Trophoblast cell (in vitro differentiated cells and primary cell): ENCODE measurements around the gene MED12L.

Experiments used
- DNase-seq, 2 donors: peaks; one replicate each; pipeline ENCODE4 v3.0.0-alpha.2; 2016
- H2AFZ ChIP-seq: 2 replicates; pipeline ENCODE4 v1.6.1; 2013; ENCODE audit warnings: low read length, moderate library complexity, mild to moderate bottlenecking; ENCODE audit not compliant: insufficient read depth, poor library complexity
- H2AK5ac ChIP-seq: 2 replicates; pipeline ENCODE4 v1.6.1; 2013; ENCODE audit warnings: mild to moderate bottlenecking, low read length
- H2BK120ac ChIP-seq: 2 replicates; pipeline ENCODE4 v1.6.1; 2013; ENCODE audit warnings: low read length, mild to moderate bottlenecking, moderate library complexity; ENCODE audit not compliant: insufficient read depth, poor library complexity
- H2BK12ac ChIP-seq: 2 replicates; pipeline ENCODE4 v1.6.1; 2013; ENCODE audit warnings: mild to moderate bottlenecking, low read length, moderate library complexity
- H2BK5ac ChIP-seq: 2 replicates; pipeline ENCODE4 v1.6.1; 2013; ENCODE audit warnings: low read length, low read depth, moderate library complexity, mild to moderate bottlenecking; ENCODE audit not compliant: poor library complexity
- H3K14ac ChIP-seq: 2 replicates; pipeline ENCODE4 v1.6.1; 2013; ENCODE audit warnings: mild to moderate bottlenecking, low read length
- H3K18ac ChIP-seq: 2 replicates; pipeline ENCODE4 v1.6.1; 2013; ENCODE audit warnings: mild to moderate bottlenecking, low read length
- H3K23ac ChIP-seq: 2 replicates; pipeline ENCODE4 v1.6.1; 2013; ENCODE audit warnings: low read length
- H3K27ac ChIP-seq: 2 replicates; pipeline ENCODE4 v1.5.1; 2013; ENCODE audit warnings: low read depth, mild to moderate bottlenecking, inconsistent platforms, low read length, moderate library complexity
- H3K27me3 ChIP-seq: 2 replicates; pipeline ENCODE4 v1.6.1; 2013; ENCODE audit warnings: inconsistent platforms, mild to moderate bottlenecking, low read length, moderate library complexity; ENCODE audit not compliant: insufficient read depth
- H3K36me3 ChIP-seq, 2 experiments: 1 replicate in 1 of 2; 2 replicates in 1 of 2; pipeline ENCODE4 v1.6.1; 2013; ENCODE audit warnings: low read length in 2 of 2, mild to moderate bottlenecking in 2 of 2, moderate library complexity in 1 of 2; ENCODE audit not compliant: insufficient read depth in 2 of 2, control insufficient read depth in 1 of 2
- H3K4ac ChIP-seq: 2 replicates; pipeline ENCODE4 v1.6.1; 2013; ENCODE audit warnings: low read depth, mild to moderate bottlenecking, low read length, moderate library complexity
- H3K4me1 ChIP-seq, 2 experiments: 1 replicate in 1 of 2; 2 replicates in 1 of 2; pipeline ENCODE4 v1.6.1; 2013; ENCODE audit warnings: low read length in 2 of 2, mild to moderate bottlenecking in 2 of 2, moderate library complexity in 1 of 2; ENCODE audit not compliant: insufficient read depth in 2 of 2, control insufficient read depth in 1 of 2
- H3K4me2 ChIP-seq: 2 replicates; pipeline ENCODE4 v1.6.1; 2013; ENCODE audit warnings: inconsistent platforms, mild to moderate bottlenecking, low read length, moderate library complexity
- H3K4me3 ChIP-seq: 2 replicates; pipeline ENCODE4 v1.5.1; 2013; ENCODE audit warnings: mild to moderate bottlenecking, low read depth, low read length, inconsistent platforms
- H3K79me1 ChIP-seq: one replicate; pipeline ENCODE4 v1.6.1; 2013; ENCODE audit warnings: low read length
- H3K79me2 ChIP-seq: 2 replicates; pipeline ENCODE4 v1.6.1; 2013; ENCODE audit warnings: low read length, mild to moderate bottlenecking; ENCODE audit not compliant: control insufficient read depth, insufficient read depth, poor library complexity
- H3K9ac ChIP-seq: 2 replicates; pipeline ENCODE4 v1.6.1; 2013; ENCODE audit warnings: mild to moderate bottlenecking, low read length
- H3K9me3 ChIP-seq: 2 replicates; pipeline ENCODE4 v1.6.1; 2013; ENCODE audit warnings: low read depth, mild to moderate bottlenecking, control low read depth, inconsistent platforms, low read length; ENCODE audit not compliant: insufficient read depth
- H4K12ac ChIP-seq: 2 replicates; pipeline ENCODE4 v1.6.1; 2013; ENCODE audit warnings: low read depth, mild to moderate bottlenecking, low read length, moderate library complexity
- H4K8ac ChIP-seq: 2 replicates; pipeline ENCODE4 v1.6.1; 2013; ENCODE audit warnings: low read depth, mild to moderate bottlenecking, low read length, moderate library complexity
- H4K91ac ChIP-seq: one replicate; pipeline ENCODE4 v1.6.1; 2013; ENCODE audit warnings: low read depth, mild to moderate bottlenecking, low read length, moderate library complexity
- WGBS: extraction: QIAGEN DNeasy Blood & Tissue Kit; methylation state at CpG from one replicate; pipeline ENCODE4 v1.1.7; 2013; ENCODE audit warnings: missing lambda C conversion rate; ENCODE audit not compliant: insufficient read length, insufficient coverage; ENCODE audit errors: extremely low coverage; 5-methylcytosine and 5-hydroxymethylcytosine counted together

The MED12L gene

GRCh38 chr3:151316267-151316991, 231.0 kb downstream of the MED12L start, which contains the start of gene GPR87:
Gene GPR87 (minus strand): TSS chr3:151316820. CDS start chr3:151300100, 16,720 bp downstream.
- no peaks in the 10 kb centered on the region for H3K36me3 ChIP-seq
- H3K9me3 ChIP-seq = no peaks in the 10 kb centered on the region
- WGBS = no CpG with 5 or more reads among the region's 7 CpGs
- peak within 1 kb of the TSS; percentile 56 for H3K4me2 ChIP-seq
- no peak within 1 kb of the TSS for H2AK5ac ChIP-seq
- H3K79me2 ChIP-seq = no peaks in the 10 kb centered on the region
- H4K12ac ChIP-seq = no peak within 1 kb of the TSS
- H3K14ac ChIP-seq = no peak within 1 kb of the TSS
- no peak within 1 kb of the TSS for H3K4me3 ChIP-seq
- no peak within 1 kb of the TSS for H4K8ac ChIP-seq
- H2BK12ac ChIP-seq = peak within 1 kb of the TSS; percentile 48
- peak; percentile 70 to 84 for DNase-seq
- H3K9ac ChIP-seq = no peak within 1 kb of the TSS
- H3K79me1 ChIP-seq = peaks cover 11% of the 10 kb centered on the region
- H3K23ac ChIP-seq = no peak within 1 kb of the TSS
- no peaks in the 10 kb centered on the region for H3K27me3 ChIP-seq
- H3K4me1 ChIP-seq = peaks cover 6 to 14% of the 10 kb centered on the region in 2 experiments
- peak within 1 kb of the TSS; percentile 96 for H3K27ac ChIP-seq
- H3K4ac ChIP-seq = no peak within 1 kb of the TSS
- no peak within 1 kb of the TSS for H2AFZ ChIP-seq
- H3K18ac ChIP-seq = no peak within 1 kb of the TSS
- peak within 1 kb of the TSS; percentile 81 for H2BK5ac ChIP-seq
- peak within 1 kb of the TSS; percentile 46 for H2BK120ac ChIP-seq
- peak within 1 kb of the TSS; percentile 28 for H4K91ac ChIP-seq

DNA sequence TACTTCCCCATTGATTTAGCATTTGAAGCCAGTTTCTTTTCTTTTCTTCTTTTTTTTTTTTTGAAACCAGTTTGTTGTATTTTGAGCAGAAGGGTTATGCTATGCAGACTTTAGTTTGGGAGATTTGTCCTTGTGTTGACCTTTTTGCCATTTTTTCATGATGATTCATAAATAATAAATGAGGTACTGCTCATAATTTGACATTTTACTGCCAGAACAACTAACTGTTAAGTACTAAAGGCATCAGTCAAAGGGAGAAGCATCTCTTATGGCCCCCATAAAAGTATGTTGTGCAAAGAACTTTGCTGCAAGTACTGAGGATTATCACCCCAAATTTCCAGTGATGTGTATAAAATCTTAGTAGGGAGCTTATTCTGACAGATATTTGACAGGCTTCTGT, 232.8 kb downstream of the MED12L start:
- Histone ChIP-seq H3K27ac (no peak overlapping the region), H4K12ac (no peak overlapping the region), H2AK5ac (no peak overlapping the region), H2BK12ac (no peak overlapping the region), H3K4me2 (no peak overlapping the region), H4K91ac (no peak overlapping the region), H3K23ac (no peak overlapping the region), H2BK120ac (no peak overlapping the region), H4K8ac (no peak overlapping the region), H3K79me1 (peaks cover 11% of the 10 kb centered on the region), H3K14ac (no peak overlapping the region), H3K9ac (no peak overlapping the region), H3K79me2 (no peaks in the 10 kb centered on the region), H3K9me3 (no peaks in the 10 kb centered on the region), H3K27me3 (no peaks in the 10 kb centered on the region), H3K4me3 (no peak overlapping the region), H3K4ac (no peak overlapping the region), H3K36me3 (no peaks in the 10 kb centered on the region), H2AFZ (no peak overlapping the region), H2BK5ac (no peak overlapping the region), H3K18ac (no peak overlapping the region), H3K4me1 (peaks cover 6 to 14% of the 10 kb centered on the region in 2 experiments)
- DNase-seq = no peak

DNA sequence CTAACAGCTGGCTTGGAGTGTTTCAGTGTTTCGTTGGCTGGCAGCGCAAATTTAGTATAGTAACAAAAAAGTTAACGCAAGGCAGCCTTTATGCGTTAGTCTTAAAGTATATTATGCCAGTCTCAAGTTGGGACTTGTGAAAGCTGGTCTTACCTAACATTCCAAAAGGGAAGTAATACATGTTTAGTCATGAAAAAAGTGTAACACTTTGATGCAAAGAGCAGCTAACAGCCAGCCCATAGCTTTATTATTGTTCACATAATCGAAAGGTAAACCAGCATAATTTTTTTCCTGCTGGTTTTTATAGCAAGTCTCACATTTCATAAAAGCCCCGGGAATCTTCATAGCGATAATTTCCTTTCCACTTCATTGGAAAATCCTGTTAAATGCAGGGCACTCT, 233.5 kb downstream of the MED12L start:
- Histone ChIP-seq H3K4ac (no peak overlapping the region), H2AK5ac (no peak overlapping the region), H4K12ac (no peak overlapping the region), H3K4me2 (no peak overlapping the region), H3K4me1 (peaks cover 6 to 12% of the 10 kb centered on the region in 2 experiments), H2BK120ac (no peak overlapping the region), H3K27ac (no peak overlapping the region), H2AFZ (no peak overlapping the region), H3K23ac (no peak overlapping the region), H3K79me2 (no peaks in the 10 kb centered on the region), H2BK12ac (peak overlapping the region; percentile 73), H3K36me3 (no peaks in the 10 kb centered on the region), H4K91ac (no peak overlapping the region), H3K9me3 (no peaks in the 10 kb centered on the region), H3K4me3 (no peak overlapping the region), H3K27me3 (no peaks in the 10 kb centered on the region), H3K18ac (no peak overlapping the region), H3K9ac (no peak overlapping the region), H3K14ac (no peak overlapping the region), H2BK5ac (no peak overlapping the region), H3K79me1 (peaks cover 11% of the 10 kb centered on the region), H4K8ac (no peak overlapping the region)
- WGBS = no CpG with 5 or more reads among the region's 7 CpGs
- peak; percentile 11 to 67 for DNase-seq

DNA sequence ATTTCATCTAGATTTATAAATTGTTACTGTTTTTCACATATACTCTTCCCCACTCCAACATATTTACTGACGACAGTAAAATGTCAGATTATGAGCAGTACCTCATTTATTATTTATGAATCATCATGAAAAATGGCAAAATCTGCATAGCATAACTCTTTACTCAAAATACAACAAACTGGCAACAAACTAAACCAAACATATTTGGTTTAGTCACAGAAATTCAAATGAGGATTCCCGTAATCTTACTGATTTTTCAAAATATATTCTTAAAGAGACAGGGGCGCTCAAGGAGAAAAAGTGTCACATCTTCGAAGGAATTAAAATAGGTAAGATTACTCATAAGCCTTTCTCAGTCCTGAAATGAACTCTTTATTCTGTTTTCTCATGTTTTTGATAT, 234.2 kb downstream of the MED12L start:
- H3K4me3 ChIP-seq = no peak overlapping the region
- H2BK5ac ChIP-seq = no peak overlapping the region
- no peak overlapping the region for H2BK120ac ChIP-seq
- H3K23ac ChIP-seq = no peak overlapping the region
- no peak overlapping the region for H3K27ac ChIP-seq
- peaks cover 3 to 7% of the 10 kb centered on the region in 2 experiments for H3K4me1 ChIP-seq
- H3K14ac ChIP-seq = no peak overlapping the region
- no peaks in the 10 kb centered on the region for H3K79me2 ChIP-seq
- no peak overlapping the region for H2BK12ac ChIP-seq
- no peak overlapping the region for H4K8ac ChIP-seq
- no peak overlapping the region for H3K4me2 ChIP-seq
- H3K18ac ChIP-seq = no peak overlapping the region
- no peak overlapping the region for H2AK5ac ChIP-seq
- H3K4ac ChIP-seq = no peak overlapping the region
- H4K12ac ChIP-seq = no peak overlapping the region
- H3K27me3 ChIP-seq = no peaks in the 10 kb centered on the region
- no peaks in the 10 kb centered on the region for H3K36me3 ChIP-seq
- no peak overlapping the region for H4K91ac ChIP-seq
- WGBS = no CpG with 5 or more reads among the region's 4 CpGs
- peaks cover 8% of the 10 kb centered on the region for H3K79me1 ChIP-seq
- H3K9ac ChIP-seq = no peak overlapping the region
- H3K9me3 ChIP-seq = no peaks in the 10 kb centered on the region
- no peak overlapping the region for H2AFZ ChIP-seq
- peak in 1 of 2 donors; percentile 33 for DNase-seq
